GM23338 (cell line): ENCODE data around the gene MUC6. TPM values are rescaled to one million over a fixed set of nuclear protein-coding genes. Genes with fewer than 3 reads are reported as not detected.

Experiments used
- ATAC-seq: fragments of 200-7000 bp; cut with Tn5 transposase; 3 replicates; pipeline ENCODE4 v1.9.1; 2020
- DNase-seq: peaks from one replicate; pipeline ENCODE4 v3.0.0-alpha.2; 2015; ENCODE audit warnings: low spot score
- H2AFZ ChIP-seq: fragments of 200-600 bp; sonication (generic); 2 replicates; pipeline ENCODE4 v1.8.0; 2016; ENCODE audit warnings: antibody characterized with exemption, mild to moderate bottlenecking, moderate library complexity
- H3F3A ChIP-seq: fragments of 200-600 bp; sonication (generic); replicated peaks from 2 replicates; pipeline ENCODE4 v1.8.0; 2017; ENCODE audit warnings: antibody characterized with exemption, mixed run types, low read depth
- H3K27ac ChIP-seq: fragments of 200-600 bp; sonication (generic); 2 replicates; pipeline ENCODE4 v1.6.1; 2016; ENCODE audit warnings: low read depth
- H3K27me3 ChIP-seq: fragments of 200-600 bp; sonication (generic); 2 replicates; pipeline ENCODE4 v1.8.0; 2016; ENCODE audit warnings: mild to moderate bottlenecking, mixed run types, moderate library complexity; ENCODE audit not compliant: insufficient read depth
- H3K36me3 ChIP-seq: fragments of 200-600 bp; sonication (generic); 2 replicates; pipeline ENCODE4 v1.8.0; 2016; ENCODE audit warnings: mild to moderate bottlenecking; ENCODE audit not compliant: insufficient read depth
- H3K4me1 ChIP-seq: fragments of 200-600 bp; sonication (generic); 2 replicates; pipeline ENCODE4 v1.8.0; 2016; ENCODE audit warnings: mild to moderate bottlenecking, moderate library complexity; ENCODE audit not compliant: insufficient read depth
- H3K4me2 ChIP-seq: fragments of 200-600 bp; sonication (generic); 2 replicates; pipeline ENCODE4 v1.7.1; 2017; ENCODE audit warnings: mixed run types
- H3K4me3 ChIP-seq: fragments of 200-600 bp; sonication (generic); 2 replicates; pipeline ENCODE4 v1.6.1; 2016; ENCODE audit warnings: mixed run types
- H3K79me2 ChIP-seq: fragments of 200-600 bp; sonication (generic); replicated peaks from 2 replicates; pipeline ENCODE4 v1.8.0; 2017; ENCODE audit warnings: mild to moderate bottlenecking; ENCODE audit not compliant: insufficient read depth
- H3K9me2 ChIP-seq: fragments of 200-600 bp; sonication (generic); 2 replicates; pipeline ENCODE4 v1.8.0; 2017; ENCODE audit not compliant: insufficient read depth
- H4K20me1 ChIP-seq: fragments of 200-600 bp; sonication (generic); replicated peaks from 2 replicates; pipeline ENCODE4 v1.8.0; 2017; ENCODE audit warnings: mild to moderate bottlenecking; ENCODE audit not compliant: insufficient read depth
- H3K27ac Mint-ChIP-seq: 2 replicates; pipeline ENCODE4 v1.8.0; 2020; ENCODE audit warnings: inconsistent platforms, mild to moderate bottlenecking, moderate library complexity, mixed read lengths
- H3K27me3 Mint-ChIP-seq: 3 replicates; pipeline ENCODE4 v1.8.0; 2022; ENCODE audit warnings: low read depth, mild to moderate bottlenecking, moderate library complexity, mixed read lengths, inconsistent platforms; ENCODE audit not compliant: insufficient read depth, poor library complexity
- H3K36me3 Mint-ChIP-seq: 3 replicates; pipeline ENCODE4 v1.8.0; 2021; ENCODE audit warnings: low read depth, mild to moderate bottlenecking, inconsistent platforms, moderate library complexity, mixed read lengths
- H3K4me1 Mint-ChIP-seq: 3 replicates; pipeline ENCODE4 v1.8.0; 2020; ENCODE audit warnings: mild to moderate bottlenecking, inconsistent platforms, mixed read lengths
- H3K4me3 Mint-ChIP-seq: 3 replicates; pipeline ENCODE4 v1.8.0; 2021; ENCODE audit warnings: moderate library complexity, mild to moderate bottlenecking, inconsistent platforms, mixed read lengths
- H3K9me3 Mint-ChIP-seq: 3 replicates; pipeline ENCODE4 v1.8.0; 2020; ENCODE audit warnings: moderate library complexity, mild to moderate bottlenecking, inconsistent platforms, mixed read lengths
- NANOG ChIP-seq: IDR thresholded peaks from 2 replicates; pipeline ENCODE4 v1.6.1; 2016; ENCODE audit warnings: antibody characterized with exemption, borderline replicate concordance
- ZNF114 ChIP-seq: fragments of 250-450 bp; sonication (Bioruptor Pico); IDR thresholded peaks from 2 replicates; pipeline ENCODE4 v1.5.0; 2020; ENCODE audit warnings: mild to moderate bottlenecking, moderate library complexity
- ZNF331 ChIP-seq: fragments of 250-450 bp; sonication (Bioruptor Pico); IDR thresholded peaks from 2 replicates; pipeline ENCODE4 v1.5.0; 2020; ENCODE audit warnings: low read depth, mild to moderate bottlenecking, moderate library complexity
- polyA plus RNA-seq: library from polyadenylated mRNA; unstranded; fragments of >200 nt; fragmentation: Nextera tagmentation; extraction: Ambion mirVana; gene quantifications from 2 replicates; pipeline ENCODE4 v1.2.1, GENCODE V29; 2016
- total RNA-seq: library from RNA; depleted of rRNA; stranded (reverse); fragments of >200 nt; shearing (Covaris generic); gene quantifications from 2 replicates; pipeline ENCODE4 v1.2.3, GENCODE V29; 2014
- TF ChIP-seq, protein P1 (sequence below), 2 experiments: fragments of 200-600 bp in 1 of 2; sonication (generic) in 1 of 2; conservative IDR thresholded peaks; 2 replicates each; pipeline versions ENCODE4 v1.5.1 to v1.6.1; 2016 to 2017; ENCODE audit warnings: antibody characterized with exemption in 2 of 2, low read depth in 2 of 2, mild to moderate bottlenecking in 2 of 2, moderate library complexity in 1 of 2
- TF ChIP-seq, protein P2 (sequence below): IDR thresholded peaks from one replicate; pipeline ENCODE4 v1.6.1; 2018; ENCODE audit warnings: antibody characterized with exemption; ENCODE audit not compliant: unreplicated experiment
- TF ChIP-seq, protein P3 (sequence below): IDR thresholded peaks from 2 replicates; pipeline ENCODE4 v1.6.1; 2016; ENCODE audit warnings: antibody characterized with exemption

The MUC6 gene
- total and polyA plus RNA-seq, 2 experiments from 2014 or later = not detected

DNA sequence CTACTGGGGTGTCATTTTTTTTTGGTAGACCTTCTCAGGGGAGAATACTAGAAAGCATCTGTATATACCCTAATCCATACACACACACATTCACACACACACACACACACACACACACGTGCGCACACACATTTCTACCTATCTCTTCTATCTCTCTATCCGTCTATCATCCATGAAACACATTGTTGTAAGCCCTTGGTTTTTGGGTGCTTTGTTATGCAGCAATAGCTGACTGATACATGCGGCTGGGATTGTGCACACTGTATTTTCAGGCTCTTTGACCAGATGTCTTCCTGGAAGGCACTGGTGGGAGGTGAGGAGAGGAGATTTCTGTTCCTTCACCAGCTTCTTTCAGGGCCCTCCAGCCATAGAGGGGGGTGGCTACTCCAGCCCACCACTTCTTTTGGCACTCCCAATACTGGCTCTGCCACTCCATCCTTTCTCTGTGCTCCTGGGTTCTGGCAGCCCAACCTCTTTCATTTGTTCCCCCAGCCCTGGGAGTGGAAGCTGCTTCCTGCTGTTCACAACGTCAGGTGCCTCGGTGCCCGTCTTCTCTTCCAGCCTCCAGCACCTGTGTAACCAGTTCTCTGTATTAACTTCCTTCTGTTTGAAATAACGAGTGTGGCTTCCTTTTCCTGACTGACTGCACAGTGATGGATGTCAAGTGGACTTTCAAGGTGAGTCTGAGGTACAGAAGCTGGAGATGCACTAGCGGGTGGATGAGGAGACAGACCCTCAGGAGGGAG is 25.7 kb upstream of the MUC6 start (continued):
- TF ChIP-seq, protein P1, sequence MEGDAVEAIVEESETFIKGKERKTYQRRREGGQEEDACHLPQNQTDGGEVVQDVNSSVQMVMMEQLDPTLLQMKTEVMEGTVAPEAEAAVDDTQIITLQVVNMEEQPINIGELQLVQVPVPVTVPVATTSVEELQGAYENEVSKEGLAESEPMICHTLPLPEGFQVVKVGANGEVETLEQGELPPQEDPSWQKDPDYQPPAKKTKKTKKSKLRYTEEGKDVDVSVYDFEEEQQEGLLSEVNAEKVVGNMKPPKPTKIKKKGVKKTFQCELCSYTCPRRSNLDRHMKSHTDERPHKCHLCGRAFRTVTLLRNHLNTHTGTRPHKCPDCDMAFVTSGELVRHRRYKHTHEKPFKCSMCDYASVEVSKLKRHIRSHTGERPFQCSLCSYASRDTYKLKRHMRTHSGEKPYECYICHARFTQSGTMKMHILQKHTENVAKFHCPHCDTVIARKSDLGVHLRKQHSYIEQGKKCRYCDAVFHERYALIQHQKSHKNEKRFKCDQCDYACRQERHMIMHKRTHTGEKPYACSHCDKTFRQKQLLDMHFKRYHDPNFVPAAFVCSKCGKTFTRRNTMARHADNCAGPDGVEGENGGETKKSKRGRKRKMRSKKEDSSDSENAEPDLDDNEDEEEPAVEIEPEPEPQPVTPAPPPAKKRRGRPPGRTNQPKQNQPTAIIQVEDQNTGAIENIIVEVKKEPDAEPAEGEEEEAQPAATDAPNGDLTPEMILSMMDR (conservative IDR thresholded peaks at IDR 0.05; ENCODE audit: low read depth in 2 of 2) = no peak
- TF ChIP-seq ZNF331 (CRISPR knock-in tag) = no peak
- TF ChIP-seq, protein P2, sequence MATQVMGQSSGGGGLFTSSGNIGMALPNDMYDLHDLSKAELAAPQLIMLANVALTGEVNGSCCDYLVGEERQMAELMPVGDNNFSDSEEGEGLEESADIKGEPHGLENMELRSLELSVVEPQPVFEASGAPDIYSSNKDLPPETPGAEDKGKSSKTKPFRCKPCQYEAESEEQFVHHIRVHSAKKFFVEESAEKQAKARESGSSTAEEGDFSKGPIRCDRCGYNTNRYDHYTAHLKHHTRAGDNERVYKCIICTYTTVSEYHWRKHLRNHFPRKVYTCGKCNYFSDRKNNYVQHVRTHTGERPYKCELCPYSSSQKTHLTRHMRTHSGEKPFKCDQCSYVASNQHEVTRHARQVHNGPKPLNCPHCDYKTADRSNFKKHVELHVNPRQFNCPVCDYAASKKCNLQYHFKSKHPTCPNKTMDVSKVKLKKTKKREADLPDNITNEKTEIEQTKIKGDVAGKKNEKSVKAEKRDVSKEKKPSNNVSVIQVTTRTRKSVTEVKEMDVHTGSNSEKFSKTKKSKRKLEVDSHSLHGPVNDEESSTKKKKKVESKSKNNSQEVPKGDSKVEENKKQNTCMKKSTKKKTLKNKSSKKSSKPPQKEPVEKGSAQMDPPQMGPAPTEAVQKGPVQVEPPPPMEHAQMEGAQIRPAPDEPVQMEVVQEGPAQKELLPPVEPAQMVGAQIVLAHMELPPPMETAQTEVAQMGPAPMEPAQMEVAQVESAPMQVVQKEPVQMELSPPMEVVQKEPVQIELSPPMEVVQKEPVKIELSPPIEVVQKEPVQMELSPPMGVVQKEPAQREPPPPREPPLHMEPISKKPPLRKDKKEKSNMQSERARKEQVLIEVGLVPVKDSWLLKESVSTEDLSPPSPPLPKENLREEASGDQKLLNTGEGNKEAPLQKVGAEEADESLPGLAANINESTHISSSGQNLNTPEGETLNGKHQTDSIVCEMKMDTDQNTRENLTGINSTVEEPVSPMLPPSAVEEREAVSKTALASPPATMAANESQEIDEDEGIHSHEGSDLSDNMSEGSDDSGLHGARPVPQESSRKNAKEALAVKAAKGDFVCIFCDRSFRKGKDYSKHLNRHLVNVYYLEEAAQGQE = no peak
- no peak for TF ChIP-seq NANOG
- TF ChIP-seq, protein P3, sequence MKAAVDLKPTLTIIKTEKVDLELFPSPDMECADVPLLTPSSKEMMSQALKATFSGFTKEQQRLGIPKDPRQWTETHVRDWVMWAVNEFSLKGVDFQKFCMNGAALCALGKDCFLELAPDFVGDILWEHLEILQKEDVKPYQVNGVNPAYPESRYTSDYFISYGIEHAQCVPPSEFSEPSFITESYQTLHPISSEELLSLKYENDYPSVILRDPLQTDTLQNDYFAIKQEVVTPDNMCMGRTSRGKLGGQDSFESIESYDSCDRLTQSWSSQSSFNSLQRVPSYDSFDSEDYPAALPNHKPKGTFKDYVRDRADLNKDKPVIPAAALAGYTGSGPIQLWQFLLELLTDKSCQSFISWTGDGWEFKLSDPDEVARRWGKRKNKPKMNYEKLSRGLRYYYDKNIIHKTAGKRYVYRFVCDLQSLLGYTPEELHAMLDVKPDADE = no peak

DNA sequence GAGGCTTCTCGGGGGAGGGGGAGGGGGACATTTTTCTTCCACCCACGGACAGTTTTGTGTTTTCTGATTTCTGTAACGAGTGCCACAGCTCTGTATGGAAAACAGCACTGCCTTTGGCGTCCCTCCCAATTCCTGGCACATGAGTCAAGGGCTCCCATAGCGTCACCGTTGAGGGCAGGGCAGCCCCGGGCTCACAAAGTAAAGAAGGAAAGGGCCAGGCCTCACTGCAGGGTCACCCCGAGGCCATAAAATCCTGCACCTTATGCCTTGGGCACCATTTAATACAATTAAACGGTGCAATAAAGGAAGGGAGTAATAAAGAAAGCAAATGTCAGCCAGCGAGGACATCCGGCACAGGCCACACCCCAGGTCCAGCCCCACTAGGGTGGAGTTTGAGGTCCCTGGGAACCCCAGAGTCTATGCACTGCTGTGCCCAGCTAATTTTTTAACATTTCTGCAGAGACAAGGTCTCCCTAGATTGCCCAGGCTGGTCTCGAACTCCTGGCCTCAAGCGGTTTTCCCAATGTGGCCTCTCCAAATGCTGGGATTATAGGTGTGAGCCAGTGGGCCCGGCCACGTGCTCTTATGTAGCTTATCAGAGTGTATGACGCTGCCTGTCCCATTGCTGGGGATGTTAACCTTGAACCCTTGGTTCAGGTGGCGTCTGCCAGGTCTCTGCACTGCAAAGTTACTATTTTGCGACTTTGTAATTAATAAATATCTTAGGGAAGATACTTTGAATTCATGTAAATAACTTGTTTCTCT is 24.5 kb upstream of the MUC6 start:
- H3K9me3 Mint-ChIP-seq = peaks cover 12% of the 10 kb centered on the region
- H4K20me1 ChIP-seq = no peaks in the 10 kb centered on the region
- H3K4me1 ChIP-seq = no peaks in the 10 kb centered on the region
- H2AFZ ChIP-seq = no peak overlapping the region
- H3K27me3 ChIP-seq = no peaks in the 10 kb centered on the region
- no peak overlapping the region for H3K27ac Mint-ChIP-seq
- no peaks in the 10 kb centered on the region for H3K36me3 ChIP-seq
- no peaks in the 10 kb centered on the region for H3K9me2 ChIP-seq
- H3K36me3 Mint-ChIP-seq = no peaks in the 10 kb centered on the region; the same call in 2 of the 3 replicates
- TF ChIP-seq, protein P1 (conservative IDR thresholded peaks at IDR 0.05; ENCODE audit: low read depth in 2 of 2) = no peak
- no peak for TF ChIP-seq ZNF114
- H3K4me1 Mint-ChIP-seq = peaks cover 4% of the 10 kb centered on the region; the same call in 1 of the 3 replicates
- H3K27me3 Mint-ChIP-seq = peaks cover 2% of the 10 kb centered on the region
- H3F3A ChIP-seq = no peaks in the 10 kb centered on the region
- no peak overlapping the region for H3K4me3 ChIP-seq
- H3K4me3 Mint-ChIP-seq = no peak overlapping the region
- ATAC-seq (no peak), DNase-seq (no peak)
- no peak overlapping the region for H3K4me2 ChIP-seq
- no peaks in the 10 kb centered on the region for H3K79me2 ChIP-seq
- H3K27ac ChIP-seq = no peak overlapping the region
